GM08714 (cell line): ENCODE results near the gene CD200.

Experiments
- H3K4me3 ChIP-seq: fragments of 200-500 bp; sonication (Bioruptor generic); 2 replicates; pipeline ENCODE4 v1.5.1; 2014; ENCODE audit warnings: mild to moderate bottlenecking, low read length, inconsistent platforms
- ZNF274 ChIP-seq: IDR thresholded peaks from 2 replicates; pipeline ENCODE4 v1.6.1; 2012; ENCODE audit warnings: mild to moderate bottlenecking, low read depth, low read length

CD200 gene

DNA sequence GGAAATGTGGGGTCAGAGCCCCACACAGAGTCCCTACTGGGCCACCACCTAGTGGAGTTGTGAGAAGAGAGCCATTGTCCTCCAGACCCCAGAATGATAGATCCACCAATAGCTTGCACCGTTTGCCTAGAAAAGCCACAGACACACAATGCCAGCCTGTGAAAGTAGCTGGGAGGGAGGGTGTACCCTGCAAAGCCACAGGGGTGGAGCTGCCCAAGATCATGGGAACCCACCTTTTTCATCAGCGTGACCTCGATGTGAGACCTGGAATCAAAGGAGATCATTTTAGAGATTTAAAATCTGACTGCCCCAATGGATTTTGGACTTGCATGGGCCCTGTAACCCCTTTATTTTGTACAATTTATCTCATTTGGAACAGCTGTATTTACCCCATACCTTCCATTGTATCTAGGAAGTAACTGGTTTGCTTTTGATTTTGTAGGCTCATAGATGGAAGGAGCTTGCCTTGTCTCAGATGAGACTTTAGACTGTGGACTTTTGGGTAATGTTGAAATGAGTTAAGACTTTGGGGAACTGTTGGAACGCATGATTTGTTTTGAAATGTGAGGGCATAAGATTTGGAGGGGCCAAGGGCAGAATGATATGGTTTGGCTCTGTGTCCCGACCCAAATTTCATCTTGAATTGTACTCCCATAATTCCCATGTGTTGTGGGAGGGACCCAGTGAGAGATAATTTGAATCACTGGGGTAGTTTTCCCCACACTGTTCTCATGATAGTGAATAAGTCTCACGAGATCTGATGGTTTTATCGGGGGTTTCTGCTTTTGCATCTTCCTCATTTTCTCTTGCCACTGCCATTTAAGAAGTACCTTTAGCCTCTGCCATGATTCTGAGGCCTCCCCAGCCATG is 49.0 kb downstream of the CD200 start:
- no peak overlapping the region for H3K4me3 ChIP-seq
- TF ChIP-seq ZNF274, result no peak

DNA sequence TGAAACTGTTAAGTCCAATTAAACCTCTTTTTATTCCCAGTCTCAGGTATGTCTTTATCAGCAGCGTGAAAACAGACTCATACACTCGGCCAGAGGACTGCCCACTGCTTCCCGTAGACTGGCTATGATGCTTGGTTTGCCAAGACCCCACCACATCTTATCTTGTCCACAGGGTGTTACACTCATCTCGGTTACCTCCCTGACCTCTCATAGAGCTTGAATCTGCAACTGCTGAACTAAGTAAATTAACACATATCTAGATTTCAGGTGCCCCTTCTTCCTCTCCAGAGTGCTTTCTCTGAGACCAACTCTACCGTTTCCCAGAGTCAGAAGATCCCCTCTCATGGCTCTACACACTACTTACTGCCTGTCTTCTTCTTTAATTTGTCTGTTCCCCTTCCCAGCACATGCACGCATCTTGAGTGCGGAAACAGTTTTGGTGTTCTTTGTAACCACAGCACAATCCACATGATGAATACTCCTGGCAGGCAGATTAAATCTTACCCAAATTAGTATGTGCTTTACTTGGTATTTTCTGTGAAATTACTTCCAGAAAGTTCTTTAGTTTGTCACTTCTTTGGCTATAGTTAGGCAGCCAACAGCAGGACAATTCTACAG is 49.7 kb downstream of the CD200 start:
- no peak overlapping the region for H3K4me3 ChIP-seq
- no peak for TF ChIP-seq ZNF274

DNA sequence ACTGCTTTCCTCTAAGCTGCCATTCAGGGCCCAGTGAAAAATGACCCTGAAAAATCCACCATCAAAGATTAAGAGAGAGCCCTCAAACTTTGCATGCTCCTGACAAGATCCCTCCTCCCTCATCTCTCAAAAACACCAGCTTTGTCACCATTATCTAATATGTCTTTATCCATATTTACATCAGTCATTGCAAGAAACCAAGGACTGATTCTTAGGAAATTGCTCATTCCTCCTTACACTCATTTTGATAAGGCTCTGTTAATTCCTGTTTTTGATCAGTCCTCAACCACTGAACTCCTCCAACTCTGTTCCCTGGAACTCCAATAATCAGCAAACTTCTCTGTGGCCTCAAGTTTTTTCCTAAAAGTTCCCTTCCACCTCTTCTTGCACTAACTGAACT is 51.8 kb downstream of the CD200 start:
- no peak for TF ChIP-seq ZNF274
- H3K4me3 ChIP-seq, result no peak overlapping the region

DNA sequence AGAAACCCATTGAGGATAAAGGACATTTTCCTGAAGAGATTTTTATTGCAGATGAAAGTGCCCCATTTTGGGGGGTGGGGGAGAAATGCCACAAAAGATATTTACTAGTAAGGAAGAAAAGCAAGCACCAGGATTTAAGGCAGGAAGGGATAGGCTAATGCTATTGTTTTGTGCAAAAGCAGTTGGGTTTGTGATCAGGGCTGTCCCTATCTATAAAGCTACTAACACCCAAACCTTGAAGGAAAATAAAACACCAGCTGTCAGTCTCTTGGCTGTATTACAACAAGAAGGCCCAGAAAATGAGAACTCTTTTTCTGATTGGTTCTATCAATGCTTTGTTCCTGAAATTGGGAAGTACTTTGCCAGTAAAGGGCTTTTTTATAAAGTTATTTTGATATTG is 56.0 kb downstream of the CD200 start:
- no peak overlapping the region for H3K4me3 ChIP-seq
- TF ChIP-seq ZNF274, result no peak

DNA sequence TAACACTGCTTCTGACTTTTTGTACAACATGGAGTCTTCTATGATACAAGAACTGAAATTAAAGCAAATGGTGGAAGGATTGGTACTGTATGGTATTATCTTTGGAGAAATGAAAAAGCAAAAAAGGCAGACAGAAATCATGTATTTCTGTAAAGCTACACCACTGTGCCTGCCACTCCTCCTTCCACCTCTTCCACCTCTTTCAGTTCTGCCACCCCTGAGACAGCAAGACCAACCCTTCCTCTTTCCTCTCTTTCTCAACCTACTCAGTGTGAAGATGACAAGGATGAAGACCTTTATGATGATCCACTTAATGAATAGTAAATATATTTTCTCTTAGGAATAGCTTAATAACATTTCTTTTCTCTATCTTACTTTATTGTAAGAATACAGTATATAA is 57.0 kb downstream of the CD200 start:
- H3K4me3 ChIP-seq, result no peak overlapping the region
- no peak for TF ChIP-seq ZNF274

DNA sequence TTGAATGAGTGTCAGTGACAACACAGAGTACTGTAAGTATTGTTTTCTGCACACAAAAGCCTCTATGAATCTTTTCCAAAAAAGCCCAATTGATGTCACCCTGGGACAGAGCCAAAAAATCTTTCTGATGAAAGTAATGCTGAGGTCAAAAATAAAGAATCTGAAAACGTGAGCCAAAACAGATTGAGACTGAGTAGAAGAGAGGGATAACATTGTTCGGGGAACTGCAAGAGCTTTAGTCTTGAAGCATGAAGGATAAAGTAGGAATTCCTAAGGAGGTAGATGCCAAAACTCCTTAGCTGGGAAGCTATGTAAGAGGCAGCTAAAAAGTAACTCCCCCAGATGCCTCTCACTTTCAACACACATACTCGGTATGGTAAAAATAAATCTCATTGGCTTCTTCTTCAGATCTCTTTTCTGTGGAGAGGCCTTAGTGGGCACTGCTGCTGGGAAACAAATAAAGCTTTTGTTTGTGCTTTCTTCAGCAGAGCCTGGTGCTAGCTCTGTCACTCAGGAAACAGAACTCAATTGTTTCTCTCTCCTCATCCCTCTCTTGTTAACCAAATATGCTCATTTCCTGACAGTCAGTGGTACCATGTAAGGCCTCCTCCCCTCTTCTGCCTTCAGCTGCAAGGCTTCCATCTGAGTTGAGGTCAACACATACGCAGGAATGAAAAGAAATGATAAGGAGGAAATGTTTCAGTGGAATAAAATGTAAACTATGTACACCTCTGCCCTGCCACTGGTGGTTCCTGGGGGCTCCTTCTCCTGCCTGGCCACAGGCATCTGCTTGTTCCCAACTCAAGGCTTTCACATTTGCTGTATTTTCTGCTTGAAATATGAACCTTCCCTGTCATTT is 58.1 kb downstream of the CD200 start:
- no peak for TF ChIP-seq ZNF274
- H3K4me3 ChIP-seq, result no peak overlapping the region; the same call in 1 of the 2 replicates

DNA sequence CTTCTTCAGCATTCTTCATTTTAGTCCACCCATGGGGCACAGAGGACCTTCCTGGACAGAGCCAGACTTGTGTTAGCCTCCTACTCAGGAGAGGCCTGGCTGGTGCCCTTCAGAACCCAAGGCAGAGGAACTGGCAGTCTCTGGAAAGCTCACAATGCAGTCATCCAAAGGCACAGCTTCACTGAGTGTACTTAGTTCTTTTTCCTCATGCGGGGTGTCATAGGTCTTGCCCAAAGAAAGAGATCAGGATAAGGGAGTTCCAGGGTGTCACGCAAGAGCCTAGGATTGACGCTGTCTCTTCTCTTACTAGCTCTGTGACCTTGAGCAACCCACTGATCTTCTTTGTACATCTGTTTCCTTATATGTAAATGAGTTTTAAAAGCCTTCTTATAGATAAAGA is 58.7 kb downstream of the CD200 start:
- TF ChIP-seq ZNF274, result no peak

DNA sequence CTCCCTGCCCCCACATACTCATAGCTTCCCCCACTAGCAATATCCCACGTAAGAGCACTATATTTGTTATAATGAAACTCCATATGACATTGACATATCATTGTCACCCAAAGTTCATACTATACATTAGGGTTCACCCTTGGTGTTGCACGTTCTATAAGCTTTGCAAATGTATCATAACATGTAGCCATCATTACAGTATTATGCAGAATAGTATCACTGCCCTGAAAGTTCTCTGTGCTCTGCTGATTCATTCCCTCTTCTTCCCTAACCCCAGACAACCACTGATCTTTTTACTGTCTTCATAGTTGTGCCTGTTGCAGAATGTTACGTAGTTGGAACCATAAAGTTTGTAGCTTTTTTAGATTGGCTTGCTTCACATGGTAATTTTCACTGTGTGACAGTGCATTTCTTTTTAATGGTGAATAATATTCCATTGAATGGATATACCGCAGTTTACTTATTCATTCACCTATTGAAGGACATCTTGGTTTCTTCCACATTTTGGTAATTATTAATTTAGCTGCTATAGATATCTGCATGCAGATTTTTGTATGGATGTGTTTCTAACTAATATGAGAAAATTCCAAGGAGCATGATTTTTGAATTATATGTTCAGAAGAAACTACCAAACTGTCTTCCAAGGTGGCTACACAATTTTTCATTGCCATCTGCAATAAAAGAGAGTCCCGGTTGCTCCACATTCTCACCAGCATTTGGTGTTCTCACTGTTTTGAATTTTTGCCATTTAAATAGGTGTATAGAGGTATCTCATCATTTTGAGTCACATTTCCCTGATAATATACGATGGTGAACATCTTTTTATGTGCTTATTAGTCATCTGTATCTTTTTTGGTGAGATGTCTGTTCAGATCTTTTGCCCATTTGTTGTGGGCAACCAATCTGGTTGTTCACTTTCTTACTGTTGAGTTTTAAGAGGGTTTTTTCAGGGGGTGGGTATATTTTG is 59.7 kb downstream of the CD200 start:
- H3K4me3 ChIP-seq, result no peak overlapping the region
- no peak for TF ChIP-seq ZNF274

More for the DNA sequence above, 58.7 kb downstream of the CD200 start:
- H3K4me3 ChIP-seq, result no peak overlapping the region; the same call in 1 of the 2 replicates

DNA sequence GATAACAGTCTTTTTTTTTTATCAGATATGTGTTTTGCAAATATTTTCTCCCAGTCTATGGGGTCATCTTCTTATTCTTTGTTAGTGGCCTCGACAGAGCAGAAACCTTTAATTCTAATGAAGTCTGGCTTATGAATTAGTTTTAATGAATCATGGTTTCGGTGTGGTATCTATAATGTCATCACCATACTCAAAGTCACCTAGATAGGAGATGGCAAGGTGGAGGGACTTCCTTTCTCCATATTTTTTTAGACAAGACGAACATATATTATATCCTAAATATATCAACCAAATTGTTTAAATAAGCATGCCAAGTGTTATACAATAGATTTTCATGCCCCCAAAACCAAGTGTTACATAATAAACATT is 60.4 kb downstream of the CD200 start:
- H3K4me3 ChIP-seq, result no peak overlapping the region
- TF ChIP-seq ZNF274, result no peak

DNA sequence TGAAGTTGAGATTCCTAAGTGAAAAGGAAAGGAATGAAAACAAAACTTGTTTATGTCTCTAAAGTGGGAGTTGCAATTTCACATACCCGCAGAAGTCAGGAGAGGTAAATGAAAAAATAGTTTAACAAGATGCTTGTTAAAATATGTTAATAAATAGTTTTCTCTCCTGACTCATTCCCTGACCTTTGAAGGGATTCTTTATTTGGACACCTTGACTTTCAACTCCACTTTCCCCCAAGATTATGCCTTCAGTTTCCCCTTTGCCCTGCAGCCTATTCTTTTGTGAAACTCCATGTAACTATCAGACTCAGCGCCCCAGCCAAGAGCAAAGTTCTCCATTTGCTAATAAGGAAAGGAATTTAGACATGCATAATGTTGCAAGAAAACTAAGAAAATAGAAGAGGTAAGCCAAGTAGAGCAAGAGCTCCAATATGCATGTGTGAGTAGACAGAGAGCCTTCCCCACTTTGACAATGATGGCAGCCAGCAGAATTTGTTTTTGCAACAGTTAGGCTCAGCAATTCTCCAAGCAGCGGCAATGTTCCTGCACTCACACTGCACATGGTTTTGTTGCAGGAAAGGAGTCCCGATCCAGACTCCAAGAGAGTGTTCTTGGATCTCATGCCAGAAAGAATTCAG is 61.2 kb downstream of the CD200 start:
- H3K4me3 ChIP-seq, result no peak overlapping the region
- TF ChIP-seq ZNF274, result no peak

DNA sequence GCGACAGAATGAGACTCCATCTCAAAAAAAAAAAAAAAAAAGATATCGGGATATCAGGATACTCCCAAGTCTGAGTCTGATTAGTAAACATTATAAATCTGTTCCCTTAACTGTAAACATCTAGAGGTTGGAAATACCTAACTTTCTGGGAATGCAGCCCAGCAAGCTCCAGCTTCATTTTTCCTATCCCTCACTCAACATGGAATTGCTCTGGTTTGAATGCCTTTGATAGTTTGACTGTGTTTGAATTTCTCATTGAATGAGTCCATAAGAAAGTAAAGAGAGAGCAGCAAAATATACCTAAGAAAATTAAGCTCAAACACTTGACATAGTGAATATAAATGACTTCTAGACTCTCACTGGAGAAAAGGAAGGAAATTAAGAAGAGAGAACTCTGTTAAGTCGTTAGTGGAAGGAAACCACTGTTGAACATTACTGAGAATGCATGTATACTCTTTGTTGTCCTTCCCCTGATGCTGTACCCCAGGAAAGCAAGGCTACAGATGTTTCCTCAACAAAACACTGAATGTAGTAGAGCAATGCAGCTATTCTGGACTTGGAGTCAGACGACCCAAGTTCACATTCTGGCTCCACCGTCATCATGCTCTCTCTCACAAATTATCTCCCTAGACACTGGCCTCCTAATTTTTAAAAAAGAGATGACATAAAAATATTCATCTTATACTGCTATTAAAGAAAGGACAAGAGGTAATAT is 62.4 kb downstream of the CD200 start:
- H3K4me3 ChIP-seq, result no peak overlapping the region
- TF ChIP-seq ZNF274, result no peak

DNA sequence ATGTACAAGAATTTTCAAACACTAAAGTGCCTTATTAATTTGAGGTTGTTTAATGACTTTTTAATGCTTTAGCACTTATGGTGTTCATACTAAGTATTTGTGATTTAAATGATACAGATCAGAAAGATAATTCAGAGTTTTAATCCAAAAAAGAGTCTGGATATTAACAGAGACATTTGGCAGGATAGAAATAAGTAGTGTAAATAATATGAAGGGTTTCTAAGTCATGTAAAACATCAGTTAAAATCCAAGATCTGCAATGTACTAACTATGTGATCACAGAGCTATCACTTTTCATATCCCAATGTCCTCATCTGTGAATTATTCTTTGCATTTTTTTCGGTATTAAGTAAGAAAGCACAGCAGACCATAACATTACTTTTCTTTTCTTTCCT is 62.9 kb downstream of the CD200 start:
- no peak for TF ChIP-seq ZNF274
- H3K4me3 ChIP-seq, result no peak overlapping the region
